ENCODE results near the gene UBE3B. TPM values are rescaled to one million over a fixed set of nuclear protein-coding genes. Genes with fewer than 3 reads are reported as not detected.

Gene UBE3B
- total RNA-seq, 2 experiments from 2014 or later, result 35.2 to 37.5 TPM

- DNase-seq, result peak; percentile 66
- ChIA-PET CTCF (interaction anchor here (0.8 to 6.8 kb wide), 9 partner anchors 9 to 257 kb away, joined by 3 to 55 read pairs (median 4); partner anchors contain the start of gene MVK), POLR2A (interaction anchor here (1.5 kb wide), 1 partner anchor 55 kb away, joined by 3 read pairs; the partner anchor contains the start of gene MVK)
- Mint-ChIP-seq H3K4me1 (no peaks in the 10 kb centered on the region), H3K9me3 (no peaks in the 10 kb centered on the region), H3K4me3 (no peak overlapping the region), H3K27ac (no peak overlapping the region), H3K27me3 (no peaks in the 10 kb centered on the region), H3K36me3 (ENCODE audit: low read depth) (peaks cover 54% of the 10 kb centered on the region)
Measured at GRCh38 chr12:109518820-109519665, 41.6 kb downstream of the UBE3B start.

GRCh38 chr12:109519787-109520186, 42.4 kb downstream of the UBE3B start:
- Mint-ChIP-seq H3K4me1 (no peaks in the 10 kb centered on the region), H3K9me3 (no peaks in the 10 kb centered on the region), H3K36me3 (ENCODE audit: low read depth) (peaks cover 50% of the 10 kb centered on the region), H3K27me3 (no peaks in the 10 kb centered on the region), H3K4me3 (no peak overlapping the region), H3K27ac (no peak overlapping the region)
- ChIA-PET POLR2A (interaction anchor here (1.5 kb wide), 1 partner anchor 54 kb away, joined by 3 read pairs; the partner anchor contains the start of gene MVK), CTCF (interaction anchor here (1.1 to 6.8 kb wide), 6 partner anchors 10 to 256 kb away, joined by 3 to 55 read pairs (median 6); partner anchors contain the start of gene MVK)
- no peak for DNase-seq

GRCh38 chr12:109521831-109522230, 44.4 kb downstream of the UBE3B start:
- ChIA-PET POLR2A (no interaction called here), CTCF (interaction anchor here (6.8 kb wide), 1 partner anchor 254 kb away, joined by 55 read pairs; no protein-coding TSS in a partner anchor)
- no peak overlapping the region for H3K4me3 Mint-ChIP-seq
- no peaks in the 10 kb centered on the region for H3K27me3 Mint-ChIP-seq
- no peak for DNase-seq
- no peaks in the 10 kb centered on the region for H3K9me3 Mint-ChIP-seq
- no peaks in the 10 kb centered on the region for H3K4me1 Mint-ChIP-seq
- peaks cover 47% of the 10 kb centered on the region for H3K36me3 Mint-ChIP-seq (ENCODE audit: low read depth)
- no peak overlapping the region for H3K27ac Mint-ChIP-seq

- no peak for DNase-seq
- H3K27me3 Mint-ChIP-seq, result no peaks in the 10 kb centered on the region
- CTCF ChIA-PET, result no interaction called here
- POLR2A ChIA-PET, result no interaction called here
- H3K4me1 Mint-ChIP-seq, result no peaks in the 10 kb centered on the region
- no peak overlapping the region for H3K4me3 Mint-ChIP-seq
- H3K9me3 Mint-ChIP-seq, result no peaks in the 10 kb centered on the region
- H3K27ac Mint-ChIP-seq, result no peak overlapping the region
- H3K36me3 Mint-ChIP-seq (ENCODE audit: low read depth), result peaks cover 40% of the 10 kb centered on the region
Measured at GRCh38 chr12:109523071-109523470, 45.6 kb downstream of the UBE3B start.

- CTCF ChIA-PET, result interaction anchor here (1.1 kb wide), 1 partner anchor 322 kb away, joined by 3 read pairs; no protein-coding TSS in a partner anchor
- POLR2A ChIA-PET, result no interaction called here
- no peaks in the 10 kb centered on the region for H3K4me1 Mint-ChIP-seq
- no peaks in the 10 kb centered on the region for H3K9me3 Mint-ChIP-seq
- no peak for DNase-seq
- peaks cover 36% of the 10 kb centered on the region for H3K36me3 Mint-ChIP-seq (ENCODE audit: low read depth)
- no peak overlapping the region for H3K27ac Mint-ChIP-seq
- no peaks in the 10 kb centered on the region for H3K27me3 Mint-ChIP-seq
- no peak overlapping the region for H3K4me3 Mint-ChIP-seq
Measured at GRCh38 chr12:109523504-109523903, 46.1 kb downstream of the UBE3B start.

- H3K9me3 Mint-ChIP-seq, result no peaks in the 10 kb centered on the region
- no peak overlapping the region for H3K4me3 Mint-ChIP-seq
- CTCF ChIA-PET, result interaction anchor here (0.9 to 1.1 kb wide), 3 partner anchors 73 to 320 kb away, joined by 3 to 4 read pairs (median 3); no protein-coding TSS in a partner anchor
- no peaks in the 10 kb centered on the region for H3K27me3 Mint-ChIP-seq
- no peak for DNase-seq
- H3K36me3 Mint-ChIP-seq (ENCODE audit: low read depth), result peaks cover 28% of the 10 kb centered on the region
- POLR2A ChIA-PET, result no interaction called here
- no peak overlapping the region for H3K27ac Mint-ChIP-seq
- no peaks in the 10 kb centered on the region for H3K4me1 Mint-ChIP-seq
Measured at GRCh38 chr12:109524466-109525278, 47.2 kb downstream of the UBE3B start.

GRCh38 chr12:109525279-109525585, 47.8 kb downstream of the UBE3B start:
- no peaks in the 10 kb centered on the region for H3K9me3 Mint-ChIP-seq
- peaks cover 22% of the 10 kb centered on the region for H3K36me3 Mint-ChIP-seq (ENCODE audit: low read depth)
- H3K4me3 Mint-ChIP-seq, result no peak overlapping the region
- POLR2A ChIA-PET, result no interaction called here
- H3K4me1 Mint-ChIP-seq, result no peaks in the 10 kb centered on the region
- CTCF ChIA-PET, result interaction anchor here (0.9 to 1.0 kb wide), 2 partner anchors 72 to 92 kb away, joined by 3 to 4 read pairs; no protein-coding TSS in a partner anchor
- no peak overlapping the region for H3K27ac Mint-ChIP-seq
- H3K27me3 Mint-ChIP-seq, result no peaks in the 10 kb centered on the region
- DNase-seq, result no peak

- Mint-ChIP-seq H3K27me3 (no peaks in the 10 kb centered on the region), H3K9me3 (no peaks in the 10 kb centered on the region), H3K4me1 (no peaks in the 10 kb centered on the region), H3K36me3 (ENCODE audit: low read depth) (peaks cover 11% of the 10 kb centered on the region), H3K4me3 (no peak overlapping the region), H3K27ac (no peak overlapping the region)
- ChIA-PET CTCF (no interaction called here), POLR2A (no interaction called here)
- no peak for DNase-seq
Measured at GRCh38 chr12:109527489-109528123, 50.2 kb downstream of the UBE3B start.

GRCh38 chr12:109529691-109530640, 52.5 kb downstream of the UBE3B start:
- CTCF ChIA-PET, result no interaction called here
- POLR2A ChIA-PET, result interaction anchor here (0.6 kb wide), 1 partner anchor 211 kb away, joined by 3 read pairs; no protein-coding TSS in a partner anchor
- H3K36me3 Mint-ChIP-seq (ENCODE audit: low read depth), result peaks cover 8% of the 10 kb centered on the region

GRCh38 chr12:109531411-109531810, 54.0 kb downstream of the UBE3B start:
- Mint-ChIP-seq H3K27me3 (no peaks in the 10 kb centered on the region), H3K27ac (no peak overlapping the region), H3K36me3 (ENCODE audit: low read depth) (peaks cover 8% of the 10 kb centered on the region), H3K4me1 (no peaks in the 10 kb centered on the region), H3K4me3 (no peak overlapping the region), H3K9me3 (no peaks in the 10 kb centered on the region)
- ChIA-PET POLR2A (no interaction called here), CTCF (no interaction called here)
- DNase-seq, result no peak

More at GRCh38 chr12:109529691-109530640, 52.5 kb downstream of the UBE3B start:
- Mint-ChIP-seq H3K4me3 (no peak overlapping the region), H3K4me1 (no peaks in the 10 kb centered on the region), H3K9me3 (no peaks in the 10 kb centered on the region), H3K27ac (no peak overlapping the region), H3K27me3 (no peaks in the 10 kb centered on the region)
- no peak for DNase-seq

GRCh38 chr12:109532721-109533486, 55.5 kb downstream of the UBE3B start:
- H3K9me3 Mint-ChIP-seq, result no peaks in the 10 kb centered on the region
- no peak for DNase-seq
- no peaks in the 10 kb centered on the region for H3K4me1 Mint-ChIP-seq
- H3K4me3 Mint-ChIP-seq, result no peak overlapping the region
- POLR2A ChIA-PET, result no interaction called here
- CTCF ChIA-PET, result no interaction called here
- H3K27ac Mint-ChIP-seq, result no peak overlapping the region
- peaks cover 4% of the 10 kb centered on the region for H3K36me3 Mint-ChIP-seq (ENCODE audit: low read depth)
- H3K27me3 Mint-ChIP-seq, result no peaks in the 10 kb centered on the region

GRCh38 chr12:109533487-109533740, 56.0 kb downstream of the UBE3B start:
- DNase-seq, result no peak
- Mint-ChIP-seq H3K27ac (no peak overlapping the region), H3K27me3 (no peaks in the 10 kb centered on the region), H3K4me3 (no peak overlapping the region), H3K4me1 (no peaks in the 10 kb centered on the region), H3K36me3 (ENCODE audit: low read depth) (peaks cover 4% of the 10 kb centered on the region), H3K9me3 (no peaks in the 10 kb centered on the region)
- POLR2A ChIA-PET, result no interaction called here
- CTCF ChIA-PET, result no interaction called here

Data from activated CD4-positive, alpha-beta memory T cell treated with anti-CD3 and anti-CD28 coated beads, Interleukin-2, amount 10 ng/mL, durations not matched to agents 7 days and 5 days (primary cell).